ENCODE results near the gene SPOUT1.

GRCh38 chr9:128840524-128840923, 10.9 kb upstream of the SPOUT1 start:
- no peak for TF ChIP-seq CTCF (conservative IDR thresholded peaks at IDR 0.05; ENCODE audit: low read length)
- TF ChIP-seq EZH2phosphoT487 (IDR thresholded peaks at IDR 0.05; ENCODE audit: borderline replicate concordance): no peak
